H9 (cell line): ENCODE measurements around the gene RGS14. TPM values are rescaled to one million over a fixed set of nuclear protein-coding genes. Genes with fewer than 3 reads are reported as not detected.

Experiments used
- DNase-seq: peaks from one replicate; pipeline ENCODE4 v3.0.0-alpha.2; 2017
- H2AFZ ChIP-seq: one replicate; pipeline ENCODE4 v1.6.1; 2013; ENCODE audit warnings: mild to moderate bottlenecking, low read length, control low read depth, moderate library complexity
- H2AK5ac ChIP-seq: 2 replicates; pipeline ENCODE4 v1.6.1; 2013; ENCODE audit warnings: low read length, control low read depth, mixed read lengths; ENCODE audit not compliant: insufficient read length
- H2BK120ac ChIP-seq: one replicate; pipeline ENCODE4 v1.6.1; 2013; ENCODE audit warnings: low read depth, mild to moderate bottlenecking, low read length, control low read depth, inconsistent platforms; ENCODE audit not compliant: poor library complexity, severe bottlenecking
- H2BK12ac ChIP-seq: 2 replicates; pipeline ENCODE4 v1.6.1; 2013; ENCODE audit warnings: low read length, control low read depth, mixed read lengths, low read depth; ENCODE audit not compliant: insufficient read length
- H2BK15ac ChIP-seq: 2 replicates; pipeline ENCODE4 v1.6.1; 2013; ENCODE audit warnings: low read depth, low read length, control low read depth
- H2BK20ac ChIP-seq: one replicate; pipeline ENCODE4 v1.6.1; 2013; ENCODE audit warnings: low read depth, mild to moderate bottlenecking, low read length, control low read depth, inconsistent platforms; ENCODE audit not compliant: poor library complexity, severe bottlenecking
- H2BK5ac ChIP-seq: 2 replicates; pipeline ENCODE4 v1.6.1; 2013; ENCODE audit warnings: low read length, control low read depth, mixed read lengths; ENCODE audit not compliant: insufficient read length
- H3K14ac ChIP-seq: 2 replicates; pipeline ENCODE4 v1.6.1; 2013; ENCODE audit warnings: low read length, control low read depth; ENCODE audit not compliant: insufficient read depth
- H3K18ac ChIP-seq: 2 replicates; pipeline ENCODE4 v1.6.1; 2013; ENCODE audit warnings: low read depth, mild to moderate bottlenecking, mixed read lengths, low read length, control low read depth; ENCODE audit not compliant: insufficient read length
- H3K23ac ChIP-seq: 2 replicates; pipeline ENCODE4 v1.6.1; 2013; ENCODE audit warnings: low read length, control low read depth, mixed read lengths, low read depth; ENCODE audit not compliant: insufficient read length
- H3K23me2 ChIP-seq: 2 replicates; pipeline ENCODE4 v1.6.1; 2013; ENCODE audit warnings: low read depth, mild to moderate bottlenecking, mixed read lengths, low read length, control low read depth; ENCODE audit not compliant: insufficient read length, poor library complexity, severe bottlenecking
- H3K27ac ChIP-seq: 2 replicates; pipeline ENCODE4 v1.5.1; 2013; ENCODE audit warnings: low read length, control low read depth, mixed read lengths, low read depth; ENCODE audit not compliant: insufficient read length
- H3K27me3 ChIP-seq: 2 replicates; pipeline ENCODE4 v1.6.1; 2013; ENCODE audit warnings: low read length, control low read depth, inconsistent platforms; ENCODE audit not compliant: insufficient read depth
- H3K4ac ChIP-seq: 2 replicates; pipeline ENCODE4 v1.6.1; 2013; ENCODE audit warnings: low read depth, mild to moderate bottlenecking, control low read depth, inconsistent platforms, low read length, moderate library complexity
- H3K4me1 ChIP-seq: 2 replicates; pipeline ENCODE4 v1.6.1; 2013; ENCODE audit warnings: low read length, control low read depth, inconsistent platforms; ENCODE audit not compliant: insufficient read depth
- H3K4me2 ChIP-seq: 2 replicates; pipeline ENCODE4 v1.6.1; 2013; ENCODE audit warnings: low read length, control low read depth, mixed read lengths; ENCODE audit not compliant: insufficient read length, insufficient read depth
- H3K56ac ChIP-seq: 2 replicates; pipeline ENCODE4 v1.6.1; 2013; ENCODE audit warnings: low read depth, mild to moderate bottlenecking, mixed read lengths, low read length, control low read depth; ENCODE audit not compliant: insufficient read length
- H3K79me1 ChIP-seq: 2 replicates; pipeline ENCODE4 v1.6.1; 2013; ENCODE audit warnings: low read depth, mild to moderate bottlenecking, moderate library complexity, low read length, control low read depth, inconsistent platforms; ENCODE audit not compliant: insufficient read depth, poor library complexity, severe bottlenecking
- H3K79me2 ChIP-seq: 2 replicates; pipeline ENCODE4 v1.6.1; 2013; ENCODE audit warnings: low read length, control low read depth, inconsistent platforms; ENCODE audit not compliant: insufficient read depth
- H3K9ac ChIP-seq: 2 replicates; pipeline ENCODE4 v1.6.1; 2013; ENCODE audit warnings: low read length, control low read depth, mixed read lengths; ENCODE audit not compliant: insufficient read length; ENCODE audit errors: extremely low read depth
- H3K9me3 ChIP-seq: one replicate; pipeline ENCODE4 v1.6.1; 2013; ENCODE audit warnings: low read depth, low read length, inconsistent platforms; ENCODE audit not compliant: control insufficient read depth
- H3T11ph ChIP-seq: one replicate; pipeline ENCODE4 v1.6.1; 2013; ENCODE audit warnings: mild to moderate bottlenecking, low read length, control low read depth, inconsistent platforms
- H4K20me1 ChIP-seq: one replicate; pipeline ENCODE4 v1.6.1; 2013; ENCODE audit not compliant: control insufficient read depth, insufficient read length, insufficient read depth
- H4K5ac ChIP-seq: 2 replicates; pipeline ENCODE4 v1.6.1; 2013; ENCODE audit warnings: low read depth, mild to moderate bottlenecking, mixed read lengths, low read length, control low read depth; ENCODE audit not compliant: insufficient read length
- H4K8ac ChIP-seq: replicated peaks from 2 replicates; pipeline ENCODE4 v1.6.1; 2013; ENCODE audit warnings: low read length, control low read depth, mixed read lengths, low read depth; ENCODE audit not compliant: insufficient read length
- H4K91ac ChIP-seq: 2 replicates; pipeline ENCODE4 v1.6.1; 2013; ENCODE audit warnings: low read depth, mild to moderate bottlenecking, moderate library complexity, mixed read lengths, low read length, control low read depth; ENCODE audit not compliant: insufficient read length
- H3K27ac Mint-ChIP-seq, 3 experiments: 2 replicates in 2 of 3; 3 replicates in 1 of 3; pipeline ENCODE4 v1.8.0; 2020 to 2021; ENCODE audit warnings: mixed read lengths in 3 of 3, mild to moderate bottlenecking in 1 of 3, moderate library complexity in 1 of 3
- H3K27me3 Mint-ChIP-seq: 2 replicates; pipeline ENCODE4 v1.8.0; 2021; ENCODE audit warnings: low read depth, mild to moderate bottlenecking, moderate library complexity, mixed read lengths
- H3K36me3 Mint-ChIP-seq, 3 experiments: 2 replicates in 2 of 3; 3 replicates in 1 of 3; pipeline ENCODE4 v1.8.0; 2020 to 2021; ENCODE audit warnings: low read depth in 3 of 3, mixed read lengths in 3 of 3; ENCODE audit not compliant: insufficient read depth in 1 of 3
- H3K4me1 Mint-ChIP-seq, 2 experiments: 2 replicates each; pipeline ENCODE4 v1.8.0; 2020; ENCODE audit warnings: mixed read lengths in 2 of 2
- H3K4me3 Mint-ChIP-seq, 2 experiments: 2 replicates in 1 of 2; 3 replicates in 1 of 2; pipeline ENCODE4 v1.8.0; 2020 to 2021; ENCODE audit warnings: mild to moderate bottlenecking in 2 of 2, mixed read lengths in 2 of 2, moderate library complexity in 1 of 2
- H3K9me3 Mint-ChIP-seq, 2 experiments: 2 replicates in 1 of 2; 3 replicates in 1 of 2; pipeline ENCODE4 v1.8.0; 2020; ENCODE audit warnings: mild to moderate bottlenecking in 2 of 2, mixed read lengths in 2 of 2, moderate library complexity in 1 of 2
- CTCF ChIP-seq: fragments of 200-600 bp; sonication (generic); conservative IDR thresholded peaks from 3 replicates; pipeline ENCODE4 v1.8.0; 2021; ENCODE audit warnings: antibody characterized with exemption, mild to moderate bottlenecking
- WGBS: extraction: QIAGEN DNeasy Blood & Tissue Kit; methylation state at CpG from one replicate; pipeline ENCODE4 v1.1.7; 2013; ENCODE audit warnings: missing lambda C conversion rate, low lambda C conversion rate, mixed read lengths; ENCODE audit not compliant: insufficient read length; ENCODE audit errors: extremely low coverage; 5-methylcytosine and 5-hydroxymethylcytosine counted together
- total RNA-seq: library from RNA; stranded (reverse); gene quantifications from 2 replicates; pipeline ENCODE4 v1.2.1, GENCODE V29; 2021

The RGS14 gene
- total RNA-seq, 1 experiment from 2014 or later, result 12.3 TPM

- H3K23ac ChIP-seq, result no peak within 1 kb of the TSS
- H3K79me1 ChIP-seq, result no peaks in the 10 kb centered on the region
- H3K27me3 ChIP-seq, result no peaks in the 10 kb centered on the region; the same call in 1 of the 2 replicates
- no peak within 1 kb of the TSS for H4K5ac ChIP-seq
- no peak within 1 kb of the TSS for H2BK15ac ChIP-seq
- H3K27ac ChIP-seq, result no peak within 1 kb of the TSS
- no peak within 1 kb of the TSS for H2BK120ac ChIP-seq
- H2AK5ac ChIP-seq, result no peak within 1 kb of the TSS
- no peak within 1 kb of the TSS for H3T11ph ChIP-seq
- no peak within 1 kb of the TSS for H3K4ac ChIP-seq
- no peak for TF ChIP-seq CTCF
- WGBS, result no CpG with 5 or more reads among the region's 4 CpGs
- H2BK12ac ChIP-seq, result no peak within 1 kb of the TSS
- H2BK20ac ChIP-seq, result no peak within 1 kb of the TSS
- no peak within 1 kb of the TSS for H3K4me3 Mint-ChIP-seq
- H3K4me1 Mint-ChIP-seq, result peaks cover 16 to 21% of the 10 kb centered on the region in 2 experiments
- no peak within 1 kb of the TSS for H4K91ac ChIP-seq
- H3K79me2 ChIP-seq, result no peaks in the 10 kb centered on the region
- peak within 1 kb of the TSS in 1 of 3 experiments; percentile 70; a peak in 1 of 7 replicates for H3K27ac Mint-ChIP-seq
- no peak within 1 kb of the TSS for H2BK5ac ChIP-seq
- no peaks in the 10 kb centered on the region for H4K20me1 ChIP-seq
- no peak within 1 kb of the TSS for H3K14ac ChIP-seq
- no peak within 1 kb of the TSS for H3K9ac ChIP-seq
- H3K56ac ChIP-seq, result no peak within 1 kb of the TSS
- no peaks in the 10 kb centered on the region; a peak in 1 of 5 replicates for H3K9me3 Mint-ChIP-seq
- H3K23me2 ChIP-seq, result no peaks in the 10 kb centered on the region
- H3K36me3 Mint-ChIP-seq, result no peaks in the 10 kb centered on the region
- no peak within 1 kb of the TSS for H3K18ac ChIP-seq
- no peaks in the 10 kb centered on the region for H3K4me1 ChIP-seq
- no peaks in the 10 kb centered on the region for H3K9me3 ChIP-seq
- no peak within 1 kb of the TSS for H3K4me2 ChIP-seq
- no peak within 1 kb of the TSS for H2AFZ ChIP-seq
- peaks cover 66% of the 10 kb centered on the region for H3K27me3 Mint-ChIP-seq
- no peak for DNase-seq
- no peak within 1 kb of the TSS for H4K8ac ChIP-seq
Measured at GRCh38 chr5:177384134-177384533, 26.4 kb downstream of the RGS14 start, which contains the start of gene SLC34A1. Gene SLC34A1 (plus strand): TSS chr5:177384434. CDS start chr5:177385742, 1,308 bp downstream.
